Eye (tissue), 1 donor: ENCODE measurements around the gene FOXN4.
A peak's percentile ranks its signal among the peaks of the same experiment; 100 is the strongest.

Source experiments
- DNase-seq: peaks from one replicate; pipeline ENCODE4 v3.0.0-alpha.2; 2015

Gene FOXN4

GRCh38 chr12:109305547-109305946, 3.5 kb downstream of the FOXN4 start:
- no peak for DNase-seq

- peak; percentile 75 for DNase-seq
Measured at GRCh38 chr12:109304485-109304884, 4.6 kb downstream of the FOXN4 start.

- no peak for DNase-seq
Measured at GRCh38 chr12:109302770-109303169, 6.3 kb downstream of the FOXN4 start.

DNA sequence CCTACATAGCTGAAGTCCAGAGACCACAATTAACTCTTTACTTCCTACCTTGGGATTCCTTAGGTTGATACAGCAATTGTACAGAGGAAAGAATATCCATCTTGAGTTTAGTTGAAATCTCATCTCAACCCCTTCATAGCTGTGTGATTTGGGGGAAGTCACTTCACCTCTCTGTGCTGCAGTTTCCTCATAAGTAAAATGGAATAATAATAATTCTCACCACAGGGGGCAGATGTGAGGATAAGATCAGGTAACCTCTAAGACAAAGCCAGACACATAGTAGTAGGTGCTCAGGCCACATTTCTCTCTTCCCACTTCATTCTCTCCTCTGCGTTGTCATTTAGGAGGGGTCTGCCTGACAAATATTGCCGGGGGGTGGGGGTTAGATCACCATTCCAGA, 6.7 kb downstream of the FOXN4 start:
- peak; percentile 55 for DNase-seq

GRCh38 chr12:109301643-109302168, 7.4 kb downstream of the FOXN4 start:
- DNase-seq: no peak

DNA sequence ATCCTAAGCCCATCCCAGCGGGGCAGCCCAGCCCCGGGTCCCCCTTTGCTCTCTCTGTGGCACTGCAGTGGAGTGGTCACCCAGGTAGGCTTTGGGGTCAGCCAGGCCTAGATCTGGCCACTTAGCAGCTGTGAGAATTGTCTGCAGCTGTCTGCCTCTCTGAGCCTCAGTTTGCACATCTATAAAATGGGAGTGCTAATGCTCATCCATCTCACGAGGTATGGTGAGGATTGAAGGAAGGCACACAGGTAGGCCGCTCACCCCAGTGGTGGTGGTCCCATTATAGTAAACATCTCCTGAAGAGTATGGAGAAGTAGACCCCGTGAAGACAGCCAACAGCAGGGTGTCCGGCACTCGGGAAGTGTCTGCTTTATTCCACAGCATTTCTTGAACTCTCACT, 9.2 kb downstream of the FOXN4 start:
- no peak for DNase-seq

- no peak for DNase-seq
Measured at GRCh38 chr12:109296431-109296830, 12.7 kb downstream of the FOXN4 start.

GRCh38 chr12:109295764-109296425, 13.2 kb downstream of the FOXN4 start:
- no peak for DNase-seq

DNA sequence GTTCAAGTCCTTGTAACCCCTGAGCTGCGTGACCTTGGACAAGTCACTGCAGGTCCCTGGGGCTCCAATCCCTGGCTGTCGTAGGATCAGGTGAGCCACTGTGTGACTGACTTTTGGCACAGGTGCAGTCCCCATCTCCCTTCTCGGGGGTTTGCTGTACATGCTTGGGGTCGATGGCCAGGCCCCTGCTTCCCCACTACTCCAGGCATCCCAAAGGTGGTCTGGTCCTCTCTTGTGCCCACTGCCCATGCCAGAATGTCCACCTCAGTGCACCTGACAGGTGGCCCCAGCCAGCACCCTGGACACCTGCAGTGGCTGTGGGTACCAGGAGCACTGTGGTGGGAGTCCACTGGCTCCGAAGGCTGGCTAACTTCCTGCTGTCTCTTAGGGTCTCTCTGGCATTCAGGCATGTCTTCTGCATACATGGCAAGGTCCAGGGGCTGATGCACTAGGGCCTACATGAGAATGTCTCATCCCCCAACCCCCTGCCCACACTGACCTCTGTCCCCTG, 14.7 kb downstream of the FOXN4 start:
- DNase-seq: no peak

- no peak for DNase-seq
Measured at GRCh38 chr12:109293106-109293505, 16.0 kb downstream of the FOXN4 start.

DNA sequence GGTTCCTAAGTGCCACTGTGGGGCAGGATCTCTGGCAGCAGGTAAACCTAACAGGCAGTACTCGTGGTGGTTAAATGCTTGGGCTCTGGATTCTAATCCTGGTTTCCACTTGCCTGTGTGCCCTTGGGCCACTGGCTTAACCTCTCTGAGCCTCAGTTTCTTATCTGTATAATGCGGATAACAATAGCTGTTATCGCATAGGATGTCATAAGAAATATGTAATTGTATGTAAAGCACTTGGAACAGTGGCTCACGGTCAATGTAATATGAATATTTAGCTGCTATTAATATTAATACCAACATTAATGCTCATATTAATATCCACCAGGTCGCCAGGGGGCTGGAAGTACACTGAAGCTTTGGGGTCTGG, 16.8 kb downstream of the FOXN4 start:
- no peak for DNase-seq

GRCh38 chr12:109291521-109292341, 17.4 kb downstream of the FOXN4 start:
- peak; percentile 97 for DNase-seq

GRCh38 chr12:109291117-109291516, 18.0 kb downstream of the FOXN4 start:
- no peak for DNase-seq

DNA sequence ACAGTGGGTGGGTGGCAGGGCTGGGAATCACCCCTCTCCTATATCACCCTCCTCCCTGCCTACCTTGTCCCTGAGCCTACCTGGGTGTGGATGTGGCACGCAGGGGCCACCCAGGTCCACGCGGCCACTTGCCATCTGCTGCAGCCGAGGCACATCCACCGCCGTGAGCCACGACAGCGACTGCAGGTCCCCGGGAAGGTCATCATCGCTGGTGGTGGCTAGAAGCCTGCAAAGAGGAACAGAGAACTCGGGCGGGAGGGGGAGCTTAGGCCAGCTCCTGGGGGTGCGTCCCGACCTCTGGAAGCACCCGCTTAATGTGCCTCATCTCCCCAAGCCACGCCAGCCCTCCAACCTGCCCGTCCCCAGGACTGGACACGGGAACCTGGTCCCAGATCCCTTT, 19.0 kb downstream of the FOXN4 start:
- no peak for DNase-seq

- no peak for DNase-seq
Measured at GRCh38 chr12:109289551-109289950, 19.5 kb downstream of the FOXN4 start.

DNA sequence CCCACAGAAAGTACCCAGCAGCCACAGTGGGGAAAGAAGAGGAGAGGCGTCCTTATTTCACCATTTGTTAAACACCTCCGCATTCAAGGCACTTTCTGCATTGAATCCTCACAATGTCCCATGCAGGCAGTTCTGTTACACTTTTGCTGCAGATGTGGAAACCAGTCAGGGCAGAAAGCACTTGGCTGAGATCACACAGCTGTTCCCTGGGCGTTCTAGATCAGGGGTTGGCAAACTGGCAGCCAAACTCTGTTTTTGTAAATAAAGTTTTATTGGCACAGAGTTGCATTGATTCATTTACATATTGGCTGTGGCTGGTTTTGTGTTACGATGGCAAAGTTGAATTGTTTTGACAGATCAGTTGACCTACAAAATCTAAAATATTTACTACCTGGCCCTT, 20.1 kb downstream of the FOXN4 start:
- no peak for DNase-seq

DNA sequence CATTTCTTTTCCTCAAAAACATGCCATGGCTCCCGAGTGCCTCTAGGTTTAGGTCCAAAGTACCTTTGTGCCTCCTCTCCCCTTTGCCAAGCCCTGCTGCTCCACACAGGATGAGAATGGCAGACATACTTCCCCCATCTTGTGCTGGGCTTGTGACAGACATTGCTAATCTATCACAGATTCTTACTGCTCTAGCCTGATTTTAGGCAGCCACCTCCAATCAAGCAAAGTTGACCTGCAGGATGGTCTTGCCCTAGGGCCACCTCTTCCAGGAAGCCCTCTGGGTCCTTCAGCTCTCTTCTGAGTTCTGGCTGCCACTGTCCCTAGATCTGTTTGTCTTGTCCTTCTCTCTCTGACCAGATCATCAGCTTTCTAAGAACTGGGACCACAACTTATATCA, 20.5 kb downstream of the FOXN4 start:
- DNase-seq: no peak

DNA sequence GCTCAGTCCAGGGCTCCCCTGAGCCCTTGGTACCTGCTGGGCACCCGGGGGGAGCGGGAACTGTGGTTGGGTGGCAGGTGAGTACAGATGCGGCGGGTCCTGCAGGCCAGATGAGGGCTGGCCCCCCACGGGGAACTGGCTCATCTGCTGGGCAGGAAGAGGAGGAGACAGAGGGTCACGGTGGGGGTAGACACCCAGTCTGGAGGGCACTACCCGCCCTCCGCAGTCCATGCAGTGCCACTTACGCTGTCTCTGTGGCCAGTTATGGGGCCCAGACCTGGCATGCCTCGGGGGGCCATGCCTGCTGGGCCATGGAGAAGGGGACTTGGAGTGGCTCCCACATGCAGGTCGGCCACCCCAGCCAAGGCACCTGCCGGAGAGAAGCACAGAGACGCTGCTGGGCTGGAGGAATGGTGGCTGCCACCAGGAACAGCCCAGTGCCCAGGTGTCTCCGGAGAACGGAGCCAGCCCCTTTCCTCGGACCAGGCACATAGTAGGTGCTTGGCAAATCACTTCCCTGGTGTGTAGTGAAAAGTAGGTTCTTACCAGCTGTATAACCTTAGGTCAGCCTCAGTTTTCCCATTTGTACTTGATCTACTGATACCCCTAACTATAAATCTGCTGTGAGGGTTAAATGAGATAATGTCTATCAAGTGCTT, 21.1 kb downstream of the FOXN4 start:
- DNase-seq: no peak

DNA sequence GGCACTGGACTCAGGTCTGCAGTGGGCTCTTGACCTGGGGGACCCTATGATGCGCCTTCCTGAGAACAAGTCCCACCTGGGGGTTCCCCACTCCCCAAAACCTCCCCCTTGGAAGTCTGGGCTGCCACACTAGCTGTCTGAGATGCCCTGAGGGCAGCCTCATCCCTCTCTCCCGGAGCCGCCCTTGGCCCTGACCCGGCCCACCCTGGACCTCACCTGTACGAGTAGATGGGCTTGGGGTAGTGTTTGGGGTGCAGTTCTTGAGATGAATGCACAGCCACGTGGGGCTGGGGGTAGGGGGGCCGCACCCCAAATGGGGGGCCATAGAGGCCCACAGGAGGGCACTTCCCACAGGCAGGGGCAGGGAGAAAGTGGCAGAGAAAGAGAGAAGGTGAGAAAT, 21.9 kb downstream of the FOXN4 start:
- DNase-seq: no peak

DNA sequence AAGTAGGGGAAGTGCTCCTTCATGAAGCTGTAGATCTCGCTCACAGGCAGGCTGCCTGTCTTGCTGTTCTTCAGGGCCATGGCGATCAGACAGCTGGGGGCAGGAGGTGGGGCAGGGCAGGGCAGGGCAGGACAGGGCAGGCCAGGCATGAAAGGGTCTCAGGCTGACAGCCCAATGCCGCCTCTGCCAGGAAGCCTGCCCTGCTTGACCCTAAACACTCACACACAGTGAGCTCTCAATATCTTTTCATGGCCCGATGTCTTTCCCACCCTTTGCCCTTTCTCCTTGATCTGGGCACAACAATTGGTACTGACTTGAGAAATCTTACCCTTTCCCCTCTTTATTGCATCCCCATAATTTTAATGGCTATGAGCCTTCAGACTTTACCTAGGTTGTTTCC, 22.4 kb downstream of the FOXN4 start:
- no peak for DNase-seq

DNA sequence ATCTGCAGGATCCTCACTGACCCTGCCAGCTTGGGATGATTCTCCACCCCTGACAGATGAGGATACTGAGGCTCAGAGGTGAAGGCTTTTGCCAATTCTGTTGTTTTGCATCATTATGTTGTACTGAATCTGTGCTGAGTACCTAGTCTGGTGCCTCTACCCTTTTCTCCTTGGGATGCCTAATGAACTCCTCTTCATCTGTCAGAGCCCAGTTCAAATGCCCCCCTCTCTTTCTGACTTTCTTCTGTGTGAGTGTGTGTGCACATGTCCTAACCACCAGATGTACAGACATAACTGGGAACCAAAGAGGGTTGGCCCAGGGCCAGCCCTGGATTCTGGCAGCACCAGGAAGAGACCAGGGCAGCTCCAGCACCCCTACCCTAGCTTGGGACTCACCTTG, 22.8 kb downstream of the FOXN4 start:
- no peak for DNase-seq

GRCh38 chr12:109284392-109284791, 24.7 kb downstream of the FOXN4 start:
- DNase-seq: no peak

DNA sequence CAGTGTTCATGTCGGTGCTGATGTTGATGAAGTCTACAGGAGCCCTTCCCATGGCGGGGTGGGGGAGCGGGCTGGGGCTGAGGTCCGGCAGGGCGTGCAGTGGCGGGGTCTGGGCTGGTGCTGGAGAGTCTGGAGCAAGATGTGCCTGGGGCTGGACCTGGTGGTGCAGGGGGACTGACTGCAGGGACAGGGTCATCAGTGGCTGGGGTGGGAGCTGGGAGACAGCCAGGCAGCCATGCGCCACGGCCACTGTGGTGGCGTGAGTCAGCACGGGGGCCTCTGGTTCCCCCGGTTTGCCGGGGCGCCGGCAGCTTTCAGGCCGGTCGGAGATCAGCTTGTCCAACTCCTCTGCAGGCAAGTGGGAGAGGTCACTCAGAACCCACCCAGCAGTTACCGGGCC, 27.6 kb downstream of the FOXN4 start:
- DNase-seq: no peak

GRCh38 chr12:109279525-109279924, 29.6 kb downstream of the FOXN4 start:
- DNase-seq: no peak
